HepG2 (cell line): ENCODE results near the gene SQOR. TPM values are rescaled to one million over a fixed set of nuclear protein-coding genes. Genes with fewer than 3 reads are reported as not detected.

Experiments
- ASH2L ChIP-seq: fragments of 300-600, 200-600 bp; sonication (generic); IDR thresholded peaks from 2 replicates; pipeline ENCODE4 v1.7.0; 2017; ENCODE audit warnings: low read depth, mild to moderate bottlenecking, moderate library complexity, mixed read lengths, low read length; ENCODE audit not compliant: insufficient read length
- BHLHE40 ChIP-seq: IDR thresholded peaks from 2 replicates; pipeline ENCODE4 v1.6.1; 2011; ENCODE audit warnings: low read length, improper control_type of control experiment
- GTF3A ChIP-seq: sonication (generic); formaldehyde crosslinking; conservative IDR thresholded peaks from 2 replicates; pipeline ENCODE4 v1.4.0; 2020; ENCODE audit warnings: mild to moderate bottlenecking, missing genetic modification reagents
- HDAC2 ChIP-seq: sonication (generic); formaldehyde crosslinking; IDR thresholded peaks from 2 replicates; pipeline ENCODE4 v1.4.0; 2020; ENCODE audit warnings: missing genetic modification reagents
- HES4 ChIP-seq: sonication (generic); formaldehyde crosslinking; IDR thresholded peaks from 2 replicates; pipeline ENCODE4 v1.9.0; 2021; ENCODE audit warnings: mild to moderate bottlenecking, missing genetic modification reagents, borderline replicate concordance
- JUN ChIP-seq: sonication (generic); formaldehyde crosslinking; IDR thresholded peaks from 2 replicates; pipeline ENCODE4 v1.4.0; 2020; ENCODE audit warnings: mild to moderate bottlenecking, missing genetic modification reagents
- PHF8 ChIP-seq: sonication (generic); formaldehyde crosslinking; IDR thresholded peaks from 2 replicates; pipeline ENCODE4 v1.5.0; 2020; ENCODE audit warnings: missing genetic modification reagents
- SAP130 ChIP-seq: IDR thresholded peaks from 2 replicates; pipeline ENCODE4 v1.6.1; 2016; ENCODE audit warnings: low read depth
- SPEN ChIP-seq: sonication (generic); formaldehyde crosslinking; IDR thresholded peaks from 2 replicates; pipeline ENCODE4 v1.5.1; 2020; ENCODE audit warnings: low read depth, mild to moderate bottlenecking, missing genetic modification reagents
- polyA plus RNA-seq, 8 experiments: library from polyadenylated mRNA; depleted of rRNA in 3 of 8; stranded (reverse) in 7 of 8; unstranded in 1 of 8; fragments of >200 nt; fragmentation: Illumina TruSeq in 4 of 8; extraction: Trizol in 4 of 8; gene quantifications; 2 replicates each; pipeline versions ENCODE4 v1.2.1 to v1.2.3, GENCODE V29; 2011 to 2016; ENCODE audit warnings: low read depth in 4 of 8, missing spikeins in 1 of 8, mixed read lengths in 1 of 8; ENCODE audit not compliant: insufficient read depth in 1 of 8
- total RNA-seq, 5 experiments: library from RNA; depleted of rRNA; stranded (reverse); fragments of >200 nt; fragmentation: Illumina TruSeq; extraction: Trizol; gene quantifications; 2 replicates each; pipeline ENCODE4 v1.2.3, GENCODE V29; 2016; ENCODE audit warnings: low read depth in 1 of 5
- TF ChIP-seq, protein P1 (sequence below): sonication (generic); formaldehyde crosslinking; IDR thresholded peaks from 2 replicates; pipeline ENCODE4 v1.5.1; 2020; ENCODE audit warnings: missing genetic modification reagents, mild to moderate bottlenecking, borderline replicate concordance
- TF ChIP-seq, protein P2 (sequence below): sonication (generic); formaldehyde crosslinking; IDR thresholded peaks from 2 replicates; pipeline ENCODE4 v1.4.0; 2020; ENCODE audit warnings: mild to moderate bottlenecking, low read depth, missing genetic modification reagents
- TF ChIP-seq, protein P3 (sequence below): IDR thresholded peaks from 2 replicates; pipeline ENCODE4 v1.6.1; 2016
- TF ChIP-seq, protein P4 (sequence below): sonication (generic); formaldehyde crosslinking; conservative IDR thresholded peaks from 2 replicates; pipeline ENCODE4 v1.4.0; 2020; ENCODE audit warnings: missing genetic modification reagents
- TF ChIP-seq, protein P5 (sequence below): sonication (generic); formaldehyde crosslinking; IDR thresholded peaks from 2 replicates; pipeline ENCODE4 v1.4.0; 2020; ENCODE audit warnings: low read depth, missing genetic modification reagents
- TF ChIP-seq, protein P6 (sequence below): sonication (generic); formaldehyde crosslinking; IDR thresholded peaks from 2 replicates; pipeline ENCODE4 v1.4.0; 2020; ENCODE audit warnings: missing genetic modification reagents

The SQOR gene
- total and polyA plus RNA-seq, 2 of the 13 experiments (the other 11 are each of a cell fraction or from before 2014, with no cell fraction given): 19.3 to 19.4 TPM

DNA sequence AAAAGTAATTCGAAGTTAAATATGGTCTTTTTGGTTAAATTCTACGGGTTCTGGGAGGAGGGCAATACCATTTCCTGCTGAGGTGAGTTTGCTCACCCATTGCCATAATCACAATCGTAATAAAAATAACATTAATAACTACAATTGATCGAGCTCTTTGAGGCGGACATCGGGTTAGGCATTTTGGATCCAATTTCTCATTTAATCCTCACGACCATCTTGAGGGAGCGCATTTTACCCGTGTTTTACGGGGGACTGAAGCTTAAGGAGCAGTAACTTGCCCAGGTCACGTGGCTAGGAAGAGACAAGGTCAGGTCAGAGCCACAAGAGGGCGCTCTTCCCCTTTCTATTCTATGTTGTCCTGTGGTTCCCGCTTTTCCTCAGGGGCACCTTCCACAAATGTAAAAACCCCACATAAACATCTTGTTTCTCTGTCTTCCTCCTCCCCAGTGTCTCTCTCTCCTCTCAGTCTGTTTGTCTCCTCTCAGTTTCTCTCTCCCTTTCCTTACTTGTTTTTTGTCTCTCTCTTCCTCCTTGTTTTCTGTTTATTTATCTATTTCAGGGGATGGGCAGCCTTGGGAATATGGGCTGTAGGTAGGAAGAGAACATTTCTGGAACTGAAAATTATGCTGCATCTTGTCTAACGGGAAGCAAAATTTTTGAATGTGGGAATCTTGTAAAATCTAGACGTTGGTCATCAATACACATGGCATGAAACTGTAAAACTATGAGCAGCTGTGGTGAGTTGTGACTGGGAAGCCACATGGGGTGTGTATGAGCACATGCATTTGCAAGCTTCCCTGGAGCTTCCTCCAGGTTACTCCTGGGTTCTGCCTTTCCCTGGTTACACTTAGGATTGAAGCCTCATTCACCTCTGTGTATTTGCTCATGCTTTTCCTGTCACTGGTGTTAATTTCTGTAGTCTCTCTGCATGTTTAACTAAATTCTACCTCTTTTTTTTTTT, 71.0 kb downstream of the SQOR start (continued):
- TF ChIP-seq, protein P1, sequence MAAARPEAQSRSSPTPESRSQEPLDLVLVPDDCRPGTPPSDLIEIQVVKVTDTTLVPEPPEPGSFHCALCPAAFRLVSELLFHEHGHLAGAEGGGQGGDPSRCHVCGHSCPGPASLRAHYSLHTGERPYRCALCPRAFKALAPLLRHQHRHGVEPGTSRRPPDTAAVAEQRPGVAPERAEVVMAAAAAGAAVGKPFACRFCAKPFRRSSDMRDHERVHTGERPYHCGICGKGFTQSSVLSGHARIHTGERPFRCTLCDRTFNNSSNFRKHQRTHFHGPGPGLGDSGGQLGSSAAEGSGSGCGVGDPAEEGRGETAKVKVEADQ (CRISPR knock-in tag): 0 out of 2 replicates have a peak, but pooled peaks have one; percentile 56
- no peak for TF ChIP-seq JUN (CRISPR knock-in tag)
- TF ChIP-seq, protein P2, sequence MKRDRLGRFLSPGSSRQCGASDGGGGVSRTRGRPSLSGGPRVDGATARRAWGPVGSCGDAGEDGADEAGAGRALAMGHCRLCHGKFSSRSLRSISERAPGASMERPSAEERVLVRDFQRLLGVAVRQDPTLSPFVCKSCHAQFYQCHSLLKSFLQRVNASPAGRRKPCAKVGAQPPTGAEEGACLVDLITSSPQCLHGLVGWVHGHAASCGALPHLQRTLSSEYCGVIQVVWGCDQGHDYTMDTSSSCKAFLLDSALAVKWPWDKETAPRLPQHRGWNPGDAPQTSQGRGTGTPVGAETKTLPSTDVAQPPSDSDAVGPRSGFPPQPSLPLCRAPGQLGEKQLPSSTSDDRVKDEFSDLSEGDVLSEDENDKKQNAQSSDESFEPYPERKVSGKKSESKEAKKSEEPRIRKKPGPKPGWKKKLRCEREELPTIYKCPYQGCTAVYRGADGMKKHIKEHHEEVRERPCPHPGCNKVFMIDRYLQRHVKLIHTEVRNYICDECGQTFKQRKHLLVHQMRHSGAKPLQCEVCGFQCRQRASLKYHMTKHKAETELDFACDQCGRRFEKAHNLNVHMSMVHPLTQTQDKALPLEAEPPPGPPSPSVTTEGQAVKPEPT: no peak
- TF ChIP-seq, protein P3, sequence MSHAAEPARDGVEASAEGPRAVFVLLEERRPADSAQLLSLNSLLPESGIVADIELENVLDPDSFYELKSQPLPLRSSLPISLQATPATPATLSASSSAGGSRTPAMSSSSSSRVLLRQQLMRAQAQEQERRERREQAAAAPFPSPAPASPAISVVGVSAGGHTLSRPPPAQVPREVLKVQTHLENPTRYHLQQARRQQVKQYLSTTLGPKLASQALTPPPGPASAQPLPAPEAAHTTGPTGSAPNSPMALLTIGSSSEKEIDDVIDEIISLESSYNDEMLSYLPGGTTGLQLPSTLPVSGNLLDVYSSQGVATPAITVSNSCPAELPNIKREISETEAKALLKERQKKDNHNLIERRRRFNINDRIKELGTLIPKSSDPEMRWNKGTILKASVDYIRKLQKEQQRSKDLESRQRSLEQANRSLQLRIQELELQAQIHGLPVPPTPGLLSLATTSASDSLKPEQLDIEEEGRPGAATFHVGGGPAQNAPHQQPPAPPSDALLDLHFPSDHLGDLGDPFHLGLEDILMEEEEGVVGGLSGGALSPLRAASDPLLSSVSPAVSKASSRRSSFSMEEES (CRISPR knock-in tag): peak; percentile 57; the same call in 1 of the 2 replicates
- no peak for TF ChIP-seq HDAC2 (CRISPR knock-in tag)
- TF ChIP-seq, protein P4, sequence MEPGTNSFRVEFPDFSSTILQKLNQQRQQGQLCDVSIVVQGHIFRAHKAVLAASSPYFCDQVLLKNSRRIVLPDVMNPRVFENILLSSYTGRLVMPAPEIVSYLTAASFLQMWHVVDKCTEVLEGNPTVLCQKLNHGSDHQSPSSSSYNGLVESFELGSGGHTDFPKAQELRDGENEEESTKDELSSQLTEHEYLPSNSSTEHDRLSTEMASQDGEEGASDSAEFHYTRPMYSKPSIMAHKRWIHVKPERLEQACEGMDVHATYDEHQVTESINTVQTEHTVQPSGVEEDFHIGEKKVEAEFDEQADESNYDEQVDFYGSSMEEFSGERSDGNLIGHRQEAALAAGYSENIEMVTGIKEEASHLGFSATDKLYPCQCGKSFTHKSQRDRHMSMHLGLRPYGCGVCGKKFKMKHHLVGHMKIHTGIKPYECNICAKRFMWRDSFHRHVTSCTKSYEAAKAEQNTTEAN: 0 out of 2 replicates have a peak, but pooled peaks have one; percentile 24
- TF ChIP-seq SPEN: 0 out of 2 replicates have a peak, but pooled peaks have one; percentile 22
- TF ChIP-seq, protein P5, sequence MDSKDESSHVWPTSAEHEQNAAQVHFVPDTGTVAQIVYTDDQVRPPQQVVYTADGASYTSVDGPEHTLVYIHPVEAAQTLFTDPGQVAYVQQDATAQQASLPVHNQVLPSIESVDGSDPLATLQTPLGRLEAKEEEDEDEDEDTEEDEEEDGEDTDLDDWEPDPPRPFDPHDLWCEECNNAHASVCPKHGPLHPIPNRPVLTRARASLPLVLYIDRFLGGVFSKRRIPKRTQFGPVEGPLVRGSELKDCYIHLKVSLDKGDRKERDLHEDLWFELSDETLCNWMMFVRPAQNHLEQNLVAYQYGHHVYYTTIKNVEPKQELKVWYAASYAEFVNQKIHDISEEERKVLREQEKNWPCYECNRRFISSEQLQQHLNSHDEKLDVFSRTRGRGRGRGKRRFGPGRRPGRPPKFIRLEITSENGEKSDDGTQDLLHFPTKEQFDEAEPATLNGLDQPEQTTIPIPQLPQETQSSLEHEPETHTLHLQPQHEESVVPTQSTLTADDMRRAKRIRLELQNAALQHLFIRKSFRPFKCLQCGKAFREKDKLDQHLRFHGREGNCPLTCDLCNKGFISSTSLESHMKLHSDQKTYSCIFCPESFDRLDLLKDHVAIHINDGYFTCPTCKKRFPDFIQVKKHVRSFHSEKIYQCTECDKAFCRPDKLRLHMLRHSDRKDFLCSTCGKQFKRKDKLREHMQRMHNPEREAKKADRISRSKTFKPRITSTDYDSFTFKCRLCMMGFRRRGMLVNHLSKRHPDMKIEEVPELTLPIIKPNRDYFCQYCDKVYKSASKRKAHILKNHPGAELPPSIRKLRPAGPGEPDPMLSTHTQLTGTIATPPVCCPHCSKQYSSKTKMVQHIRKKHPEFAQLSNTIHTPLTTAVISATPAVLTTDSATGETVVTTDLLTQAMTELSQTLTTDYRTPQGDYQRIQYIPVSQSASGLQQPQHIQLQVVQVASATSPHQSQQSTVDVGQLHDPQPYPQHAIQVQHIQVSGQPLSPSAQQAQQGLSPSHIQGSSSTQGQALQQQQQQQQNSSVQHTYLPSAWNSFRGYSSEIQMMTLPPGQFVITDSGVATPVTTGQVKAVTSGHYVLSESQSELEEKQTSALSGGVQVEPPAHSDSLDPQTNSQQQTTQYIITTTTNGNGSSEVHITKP (CRISPR knock-in tag): peak; percentile 96
- TF ChIP-seq ASH2L: peak; percentile 37
- TF ChIP-seq BHLHE40: peak; percentile 66
- TF ChIP-seq HES4 (CRISPR knock-in tag): no peak
- 0 out of 2 replicates have a peak, but pooled peaks have one; percentile 31 for TF ChIP-seq PHF8
- TF ChIP-seq, protein P6, sequence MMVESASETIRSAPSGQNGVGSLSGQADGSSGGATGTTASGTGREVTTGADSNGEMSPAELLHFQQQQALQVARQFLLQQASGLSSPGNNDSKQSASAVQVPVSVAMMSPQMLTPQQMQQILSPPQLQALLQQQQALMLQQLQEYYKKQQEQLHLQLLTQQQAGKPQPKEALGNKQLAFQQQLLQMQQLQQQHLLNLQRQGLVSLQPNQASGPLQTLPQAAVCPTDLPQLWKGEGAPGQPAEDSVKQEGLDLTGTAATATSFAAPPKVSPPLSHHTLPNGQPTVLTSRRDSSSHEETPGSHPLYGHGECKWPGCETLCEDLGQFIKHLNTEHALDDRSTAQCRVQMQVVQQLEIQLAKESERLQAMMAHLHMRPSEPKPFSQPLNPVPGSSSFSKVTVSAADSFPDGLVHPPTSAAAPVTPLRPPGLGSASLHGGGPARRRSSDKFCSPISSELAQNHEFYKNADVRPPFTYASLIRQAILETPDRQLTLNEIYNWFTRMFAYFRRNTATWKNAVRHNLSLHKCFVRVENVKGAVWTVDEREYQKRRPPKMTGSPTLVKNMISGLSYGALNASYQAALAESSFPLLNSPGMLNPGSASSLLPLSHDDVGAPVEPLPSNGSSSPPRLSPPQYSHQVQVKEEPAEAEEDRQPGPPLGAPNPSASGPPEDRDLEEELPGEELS (CRISPR knock-in tag): peak; percentile 23; the same call in 1 of the 2 replicates
- 0 out of 2 replicates have a peak, but pooled peaks have one; percentile 30 for TF ChIP-seq SAP130 (CRISPR knock-in tag)
- TF ChIP-seq GTF3A (CRISPR knock-in tag): no peak
